RWPE2 (cell line): Measurements from ENCODE around the gene PLCD4.

Experiments
- ATAC-seq: fragments of 200-7000 bp; cut with Tn5 transposase; 3 replicates; pipeline ENCODE4 v1.9.1; 2021; ENCODE audit warnings: low read depth
- DNase-seq: peaks from one replicate; pipeline ENCODE4 v3.0.0-alpha.2; 2020; ENCODE audit warnings: low spot score
- H3K27ac ChIP-seq: fragments of 450-650 bp; 2 replicates; pipeline ENCODE4 v1.5.1; 2017; ENCODE audit warnings: mild to moderate bottlenecking; ENCODE audit not compliant: poor library complexity, severe bottlenecking
- H3K27me3 ChIP-seq: fragments of 250-450 bp; sonication (Bioruptor Pico); 2 replicates; pipeline ENCODE4 v1.5.1; 2021; ENCODE audit warnings: mild to moderate bottlenecking, moderate library complexity; ENCODE audit not compliant: insufficient read depth, poor library complexity, severe bottlenecking
- H3K36me3 ChIP-seq: fragments of 250-450 bp; sonication (Bioruptor Pico); 2 replicates; pipeline ENCODE4 v1.5.1; 2020; ENCODE audit warnings: low read depth, mild to moderate bottlenecking, moderate library complexity
- H3K4me1 ChIP-seq: fragments of 250-450 bp; sonication (Bioruptor Pico); 2 replicates; pipeline ENCODE4 v1.5.1; 2021; ENCODE audit warnings: mild to moderate bottlenecking, moderate library complexity; ENCODE audit not compliant: insufficient read depth, poor library complexity, severe bottlenecking
- H3K4me3 ChIP-seq: fragments of 250-450 bp; sonication (Bioruptor Pico); 2 replicates; pipeline ENCODE4 v1.5.1; 2021; ENCODE audit warnings: mild to moderate bottlenecking, moderate library complexity; ENCODE audit not compliant: severe bottlenecking
- H3K9me3 ChIP-seq: fragments of 250-450 bp; sonication (Bioruptor Pico); 2 replicates; pipeline ENCODE4 v1.5.1; 2021; ENCODE audit warnings: mild to moderate bottlenecking, moderate library complexity; ENCODE audit not compliant: severe bottlenecking
- TF ChIP-seq, protein P1 (sequence below): fragments of 450-650 bp; IDR thresholded peaks from one replicate; pipeline ENCODE4 v1.5.1; 2017; ENCODE audit warnings: mild to moderate bottlenecking, moderate library complexity; ENCODE audit not compliant: poor library complexity, severe bottlenecking

Gene PLCD4

DNA sequence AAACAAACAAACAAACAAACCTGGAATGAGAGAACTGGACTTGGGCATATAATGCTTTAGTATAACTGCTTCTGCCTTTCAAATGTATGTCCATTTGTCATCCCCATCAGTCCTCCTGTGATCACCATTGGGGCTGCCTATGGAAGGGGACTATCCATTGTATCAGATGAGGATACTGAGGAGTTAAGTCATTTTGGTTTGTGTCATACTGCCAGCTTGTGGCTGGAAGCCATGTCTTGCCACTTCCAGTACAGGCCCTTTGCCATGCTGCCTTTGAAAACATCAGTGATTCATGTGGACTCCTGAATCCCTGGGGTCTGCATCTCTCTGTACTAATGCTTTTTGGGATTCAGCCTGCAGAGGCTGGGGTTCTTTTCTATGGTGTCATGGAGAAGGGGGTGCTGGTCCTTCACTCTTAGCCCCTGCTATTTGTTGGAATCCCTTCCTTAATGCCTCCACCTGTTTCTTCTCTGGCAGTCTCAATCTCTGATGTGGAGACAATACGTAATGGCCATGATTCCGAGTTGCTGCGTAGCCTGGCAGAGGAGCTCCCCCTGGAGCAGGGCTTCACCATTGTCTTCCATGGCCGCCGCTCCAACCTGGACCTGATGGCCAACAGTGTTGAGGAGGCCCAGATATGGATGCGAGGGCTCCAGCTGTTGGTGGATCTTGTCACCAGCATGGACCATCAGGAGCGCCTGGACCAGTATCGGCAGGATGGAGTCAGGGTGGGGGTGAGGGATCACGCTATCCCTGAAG, 10.6 kb downstream of the PLCD4 start:
- Histone ChIP-seq H3K4me1 (no peaks in the 10 kb centered on the region), H3K36me3 (no peaks in the 10 kb centered on the region), H3K27ac (no peak overlapping the region), H3K4me3 (no peak overlapping the region), H3K27me3 (no peaks in the 10 kb centered on the region), H3K9me3 (no peaks in the 10 kb centered on the region)
- DNase-seq (no peak), ATAC-seq (peak; percentile 74)
- TF ChIP-seq, protein P1, sequence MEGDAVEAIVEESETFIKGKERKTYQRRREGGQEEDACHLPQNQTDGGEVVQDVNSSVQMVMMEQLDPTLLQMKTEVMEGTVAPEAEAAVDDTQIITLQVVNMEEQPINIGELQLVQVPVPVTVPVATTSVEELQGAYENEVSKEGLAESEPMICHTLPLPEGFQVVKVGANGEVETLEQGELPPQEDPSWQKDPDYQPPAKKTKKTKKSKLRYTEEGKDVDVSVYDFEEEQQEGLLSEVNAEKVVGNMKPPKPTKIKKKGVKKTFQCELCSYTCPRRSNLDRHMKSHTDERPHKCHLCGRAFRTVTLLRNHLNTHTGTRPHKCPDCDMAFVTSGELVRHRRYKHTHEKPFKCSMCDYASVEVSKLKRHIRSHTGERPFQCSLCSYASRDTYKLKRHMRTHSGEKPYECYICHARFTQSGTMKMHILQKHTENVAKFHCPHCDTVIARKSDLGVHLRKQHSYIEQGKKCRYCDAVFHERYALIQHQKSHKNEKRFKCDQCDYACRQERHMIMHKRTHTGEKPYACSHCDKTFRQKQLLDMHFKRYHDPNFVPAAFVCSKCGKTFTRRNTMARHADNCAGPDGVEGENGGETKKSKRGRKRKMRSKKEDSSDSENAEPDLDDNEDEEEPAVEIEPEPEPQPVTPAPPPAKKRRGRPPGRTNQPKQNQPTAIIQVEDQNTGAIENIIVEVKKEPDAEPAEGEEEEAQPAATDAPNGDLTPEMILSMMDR = peak; percentile 54

DNA sequence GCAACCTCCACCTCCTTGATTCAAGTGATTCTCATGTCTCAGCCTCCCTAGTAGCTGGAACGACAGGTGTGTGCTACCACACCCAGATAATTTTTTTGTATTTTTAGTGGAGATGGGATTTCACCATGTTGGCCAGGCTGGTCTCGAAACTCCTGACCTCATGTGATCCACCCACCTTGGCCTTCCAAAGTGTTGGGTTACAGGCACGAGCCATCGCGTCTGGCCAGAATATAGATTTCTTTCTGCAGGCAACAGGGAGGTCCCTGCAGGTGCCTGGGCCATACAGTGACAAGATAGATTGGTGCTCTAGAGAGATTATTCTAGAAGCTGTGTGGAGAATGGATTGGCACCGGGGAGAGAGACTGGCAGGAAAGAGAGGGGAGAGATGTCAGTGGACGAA, 13.3 kb downstream of the PLCD4 start:
- ATAC-seq (no peak), DNase-seq (no peak)
- no peaks in the 10 kb centered on the region for H3K27me3 ChIP-seq
- H3K36me3 ChIP-seq = no peaks in the 10 kb centered on the region
- TF ChIP-seq, protein P1 = no peak
- no peak overlapping the region for H3K27ac ChIP-seq
- no peak overlapping the region for H3K4me3 ChIP-seq
- no peaks in the 10 kb centered on the region for H3K4me1 ChIP-seq
- H3K9me3 ChIP-seq = no peaks in the 10 kb centered on the region

DNA sequence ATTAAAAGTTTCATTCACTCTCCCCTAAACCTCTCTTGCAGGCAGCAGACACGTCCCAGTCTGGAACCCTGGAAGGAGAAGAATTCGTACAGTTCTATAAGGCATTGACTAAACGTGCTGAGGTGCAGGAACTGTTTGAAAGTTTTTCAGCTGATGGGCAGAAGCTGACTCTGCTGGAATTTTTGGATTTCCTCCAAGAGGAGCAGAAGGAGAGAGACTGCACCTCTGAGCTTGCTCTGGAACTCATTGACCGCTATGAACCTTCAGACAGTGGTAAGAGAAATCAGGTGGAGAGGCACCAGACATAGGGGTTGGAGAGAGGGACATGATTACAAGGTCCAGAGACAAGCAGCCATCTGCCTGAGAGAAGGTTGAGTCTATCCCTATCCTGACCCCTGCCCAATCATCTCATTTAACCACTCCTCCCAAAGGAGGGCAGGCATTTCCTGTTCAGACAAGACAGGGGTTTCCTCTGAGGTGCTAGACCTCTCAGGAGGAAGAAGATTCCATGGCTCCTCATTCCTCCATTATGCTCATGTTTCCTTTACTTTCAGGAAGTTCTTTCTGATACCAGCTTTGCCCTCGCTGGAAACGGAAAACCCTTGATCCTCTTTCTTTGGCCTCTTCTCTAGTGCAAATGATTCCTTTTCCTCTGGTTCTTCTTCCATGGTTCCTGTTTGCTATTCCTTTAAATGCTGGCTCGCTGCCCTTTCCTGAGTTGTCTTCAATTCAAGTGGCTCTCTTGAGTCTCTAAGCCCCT, 15.1 kb downstream of the PLCD4 start:
- Histone ChIP-seq H3K36me3 (no peaks in the 10 kb centered on the region), H3K4me1 (no peaks in the 10 kb centered on the region), H3K9me3 (no peaks in the 10 kb centered on the region), H3K4me3 (no peak overlapping the region), H3K27ac (no peak overlapping the region), H3K27me3 (no peaks in the 10 kb centered on the region)
- no peak for DNase-seq
- TF ChIP-seq, protein P1 = no peak
- peak; percentile 21; the same call in 2 of the 3 replicates for ATAC-seq

DNA sequence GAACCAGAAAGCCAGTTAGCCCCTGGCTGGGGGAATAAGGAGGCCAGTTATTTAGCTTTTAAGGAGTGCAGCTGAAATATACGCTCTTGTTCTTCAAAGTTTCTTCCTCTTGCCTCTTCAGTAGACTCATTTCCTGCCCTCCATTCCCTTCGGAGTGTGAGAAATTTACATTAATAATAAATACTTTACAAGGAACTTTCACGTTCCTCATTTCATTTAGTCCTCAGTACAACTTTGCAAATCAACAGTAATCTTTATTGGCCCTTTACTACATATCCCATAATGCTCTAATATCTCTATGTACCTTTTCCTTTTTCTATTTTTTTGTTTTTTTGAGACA, 15.6 kb downstream of the PLCD4 start:
- Histone ChIP-seq H3K9me3 (no peaks in the 10 kb centered on the region), H3K4me3 (no peak overlapping the region), H3K27me3 (no peaks in the 10 kb centered on the region), H3K36me3 (no peaks in the 10 kb centered on the region), H3K27ac (no peak overlapping the region), H3K4me1 (no peaks in the 10 kb centered on the region)
- TF ChIP-seq, protein P1 = no peak
- ATAC-seq = no peak
- DNase-seq = no peak

DNA sequence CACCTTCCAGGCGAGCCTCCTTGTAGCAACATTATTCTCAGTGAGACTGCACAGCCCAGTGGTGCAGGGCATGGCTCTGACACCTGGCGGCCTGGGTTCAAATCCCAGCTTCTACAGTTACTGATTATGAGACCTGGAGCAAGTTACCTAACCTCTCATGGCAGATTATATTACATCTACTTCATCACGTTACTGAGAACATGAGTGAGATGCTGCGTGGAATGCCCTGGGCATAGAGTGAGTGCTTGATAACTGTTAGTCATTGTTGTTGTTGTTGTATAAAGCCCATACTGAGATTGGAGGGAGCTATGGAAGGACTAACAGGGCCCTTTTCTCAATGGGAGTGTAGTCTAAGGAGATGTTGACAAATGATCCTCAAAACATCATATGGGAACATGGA, 18.7 kb downstream of the PLCD4 start:
- H3K4me1 ChIP-seq = peaks cover 3% of the 10 kb centered on the region
- no peaks in the 10 kb centered on the region for H3K36me3 ChIP-seq
- TF ChIP-seq, protein P1 = no peak
- no peak overlapping the region for H3K27ac ChIP-seq
- no peak overlapping the region for H3K4me3 ChIP-seq
- DNase-seq (no peak), ATAC-seq (no peak)
- no peaks in the 10 kb centered on the region for H3K27me3 ChIP-seq
- H3K9me3 ChIP-seq = no peaks in the 10 kb centered on the region
